Activated CD4-positive, alpha-beta T cell treated with anti-CD3 and anti-CD28 coated beads, Interleukin-2, amount 10 ng/mL, durations not matched to agents 24 days and 14 days (primary cell): ENCODE data around the gene HNRNPL. TPM values are rescaled to one million over a fixed set of nuclear protein-coding genes. Genes with fewer than 3 reads are reported as not detected.
"Not testable (repeated sequence)": the region's sequence is repeated elsewhere in the genome, so short reads cannot be mapped to it uniquely, and the experiment has no call there.

Source experiments
- DNase-seq: peaks from one replicate; pipeline ENCODE4 v3.0.0; 2022
- H3K27ac Mint-ChIP-seq: one replicate; pipeline ENCODE4 v1.8.0; 2022; ENCODE audit warnings: mild to moderate bottlenecking, mixed read lengths
- H3K27me3 Mint-ChIP-seq: one replicate; pipeline ENCODE4 v1.8.0; 2022; ENCODE audit warnings: mixed read lengths
- H3K36me3 Mint-ChIP-seq: one replicate; pipeline ENCODE4 v1.8.0; 2022; ENCODE audit warnings: low read depth, mild to moderate bottlenecking, mixed read lengths
- H3K4me1 Mint-ChIP-seq: one replicate; pipeline ENCODE4 v1.8.0; 2021; ENCODE audit warnings: mixed read lengths
- H3K4me3 Mint-ChIP-seq: one replicate; pipeline ENCODE4 v1.8.0; 2022; ENCODE audit warnings: mild to moderate bottlenecking, moderate library complexity, mixed read lengths
- H3K9me3 Mint-ChIP-seq: one replicate; pipeline ENCODE4 v1.8.0; 2021; ENCODE audit warnings: mixed read lengths
- intact Hi-C: fragments of 100-400 bp; cut with micrococcal nuclease; formaldehyde crosslinking; loops from one replicate; pipeline ENCODE4 v1.15.1; 2023
- total RNA-seq: library from RNA; stranded (reverse); gene quantifications from 2 replicates; pipeline ENCODE4 v1.2.3, GENCODE V29; 2022

The HNRNPL gene
- 686 and 695 TPM in 2 replicates for total RNA-seq

DNA sequence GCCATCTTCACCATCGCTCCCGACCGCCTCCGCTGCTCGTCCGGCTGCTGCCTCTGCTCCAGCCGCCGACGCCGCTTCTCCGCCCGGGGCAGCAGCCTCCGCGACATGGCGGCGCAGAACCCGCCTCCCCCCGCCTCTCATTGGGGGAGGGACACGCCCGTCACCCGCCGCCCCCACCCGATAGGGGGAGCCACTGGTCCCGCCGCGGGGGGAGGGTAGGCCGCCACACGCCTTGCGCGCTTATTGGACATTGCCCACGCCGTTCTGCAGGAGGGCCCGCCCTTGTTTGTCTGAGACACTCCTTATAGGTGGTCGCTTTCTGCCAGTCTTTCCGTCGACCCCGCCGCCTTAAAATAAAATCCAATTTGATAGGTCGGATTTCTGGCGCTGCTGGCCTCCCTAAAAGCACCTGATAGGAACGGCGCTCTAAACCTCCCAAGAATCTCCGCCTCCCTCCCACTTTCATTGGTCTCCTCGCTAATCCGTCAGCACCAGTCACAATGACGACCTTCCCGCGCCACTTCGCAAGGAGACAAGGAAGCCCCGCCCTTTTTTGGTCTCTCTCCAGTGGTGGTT is at the start of gene HNRNPL:
TSS of gene HNRNPL (minus strand) at position 127 of the 576 bp plus-strand sequence. CDS start at position 107, 20 bp downstream.
- H3K9me3 Mint-ChIP-seq = no peaks in the 10 kb centered on the region
- intact Hi-C loops = loop anchor here (1.0 to 2.0 kb wide), 6 partner anchors 19 to 1121 kb away; partner anchors contain the start of genes ACTN4, ECH1, EIF3K and MRPS12
- peak within 1 kb of the TSS; percentile 98 for H3K4me3 Mint-ChIP-seq
- H3K36me3 Mint-ChIP-seq = peaks cover 42% of the 10 kb centered on the region
- peak within 1 kb of the TSS; percentile 100 for H3K27ac Mint-ChIP-seq
- peaks cover 39% of the 10 kb centered on the region for H3K4me1 Mint-ChIP-seq
- no peaks in the 10 kb centered on the region for H3K27me3 Mint-ChIP-seq
- peak; percentile 100 for DNase-seq

DNA sequence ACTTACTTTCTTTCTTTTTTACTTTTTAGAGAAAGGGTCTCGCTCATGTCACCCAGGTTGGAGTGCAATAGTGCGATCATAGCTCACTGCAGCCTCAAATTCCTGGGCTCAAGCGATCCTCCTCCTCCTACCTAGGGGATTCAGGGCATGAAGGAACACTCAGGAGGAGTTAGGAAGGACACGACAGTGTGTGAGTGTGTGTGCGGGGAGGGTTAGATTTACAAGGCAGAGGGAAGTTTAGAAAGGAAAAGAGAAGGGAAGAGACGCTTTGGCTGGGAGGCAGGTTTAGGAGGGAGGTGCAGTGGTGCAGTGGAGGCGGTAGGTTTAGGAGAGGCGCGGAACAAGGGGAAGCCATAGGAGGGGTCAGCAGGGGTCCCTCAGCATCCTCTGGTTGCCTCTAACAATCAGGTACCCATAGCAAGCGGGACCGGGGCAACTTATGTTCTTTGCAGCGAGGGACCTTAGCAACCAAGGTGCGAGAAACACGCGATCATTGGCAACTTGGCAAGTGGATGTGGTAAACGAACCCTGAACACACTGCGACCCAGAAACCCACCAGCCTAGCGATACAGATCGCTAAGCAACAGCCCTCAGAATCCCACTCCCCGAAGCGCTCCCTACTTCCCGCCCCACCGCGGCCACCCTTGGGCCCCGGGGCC is 49.1 kb upstream of the HNRNPL start:
- peaks cover 17% of the 10 kb centered on the region for H3K36me3 Mint-ChIP-seq
- H3K27me3 Mint-ChIP-seq = no peaks in the 10 kb centered on the region
- H3K27ac Mint-ChIP-seq = peak overlapping the region; percentile 95
- intact Hi-C loops = loop anchor here (1.0 to 10.0 kb wide), 5 partner anchors 21 to 562 kb away; partner anchors contain the start of genes CATSPERG, FAM98C, MRPS12 and RINL
- peaks cover 35% of the 10 kb centered on the region for H3K4me1 Mint-ChIP-seq
- no peak for DNase-seq
- no peaks in the 10 kb centered on the region for H3K9me3 Mint-ChIP-seq
- peak overlapping the region; percentile 93 for H3K4me3 Mint-ChIP-seq

DNA sequence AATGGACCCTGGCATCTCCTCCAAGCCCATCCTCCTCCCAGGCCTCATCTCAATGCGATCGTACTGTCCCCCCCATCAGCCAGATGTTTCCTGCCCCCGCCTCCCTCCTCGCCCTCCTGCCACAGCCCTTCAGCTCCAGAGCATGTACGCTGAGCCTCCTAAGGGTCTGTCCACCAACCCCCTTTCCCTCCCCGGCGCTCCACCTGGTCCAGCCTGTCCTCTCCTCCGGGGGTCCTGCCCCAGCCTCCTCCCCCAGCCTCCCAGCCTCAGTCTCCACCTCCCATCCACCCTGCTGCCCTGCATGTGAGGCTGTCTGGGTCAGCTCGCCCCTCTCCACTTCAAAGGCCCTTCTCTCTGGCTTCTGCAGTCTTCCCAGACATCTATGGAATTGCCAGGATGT is 45.2 kb upstream of the HNRNPL start:
- H3K4me1 Mint-ChIP-seq = peaks cover 23% of the 10 kb centered on the region
- H3K4me3 Mint-ChIP-seq = no peak overlapping the region
- no peak for DNase-seq
- no peak overlapping the region for H3K27ac Mint-ChIP-seq
- H3K27me3 Mint-ChIP-seq = no peaks in the 10 kb centered on the region
- no peaks in the 10 kb centered on the region for H3K9me3 Mint-ChIP-seq
- intact Hi-C loops = loop anchor here (5.0 to 10.0 kb wide), 2 partner anchors 490 to 558 kb away; partner anchors contain the start of genes CATSPERG and FAM98C
- H3K36me3 Mint-ChIP-seq = peaks cover 8% of the 10 kb centered on the region

DNA sequence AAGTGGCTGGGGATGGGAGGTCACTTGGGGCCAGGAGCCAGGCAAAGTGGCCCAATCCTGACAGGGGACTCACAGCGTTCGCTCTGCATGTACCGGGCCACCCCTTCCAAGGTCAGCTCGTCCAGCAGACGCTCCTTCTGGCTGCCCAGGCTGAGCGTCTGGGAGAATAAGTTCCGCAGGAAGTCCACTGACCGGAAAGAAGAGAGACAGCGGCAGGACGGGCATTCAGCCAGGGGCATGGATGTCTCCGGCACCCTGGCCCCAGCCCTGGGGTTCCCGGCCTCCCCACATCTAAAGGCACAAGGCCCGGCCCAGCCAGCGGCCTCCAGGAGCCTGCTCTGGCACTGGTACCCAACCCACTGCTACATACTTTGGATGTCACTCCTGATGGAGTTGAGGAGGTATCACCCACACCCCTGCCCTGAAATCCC is 43.6 kb upstream of the HNRNPL start:
- intact Hi-C loops = loop anchor here (10.0 kb wide), 1 partner anchor 489 kb away; the partner anchor contains the start of gene FAM98C
- peaks cover 13% of the 10 kb centered on the region for H3K4me1 Mint-ChIP-seq
- peaks cover 9% of the 10 kb centered on the region for H3K36me3 Mint-ChIP-seq
- no peak overlapping the region for H3K27ac Mint-ChIP-seq
- H3K9me3 Mint-ChIP-seq = no peaks in the 10 kb centered on the region
- H3K4me3 Mint-ChIP-seq = no peak overlapping the region
- DNase-seq = no peak
- no peaks in the 10 kb centered on the region for H3K27me3 Mint-ChIP-seq

DNA sequence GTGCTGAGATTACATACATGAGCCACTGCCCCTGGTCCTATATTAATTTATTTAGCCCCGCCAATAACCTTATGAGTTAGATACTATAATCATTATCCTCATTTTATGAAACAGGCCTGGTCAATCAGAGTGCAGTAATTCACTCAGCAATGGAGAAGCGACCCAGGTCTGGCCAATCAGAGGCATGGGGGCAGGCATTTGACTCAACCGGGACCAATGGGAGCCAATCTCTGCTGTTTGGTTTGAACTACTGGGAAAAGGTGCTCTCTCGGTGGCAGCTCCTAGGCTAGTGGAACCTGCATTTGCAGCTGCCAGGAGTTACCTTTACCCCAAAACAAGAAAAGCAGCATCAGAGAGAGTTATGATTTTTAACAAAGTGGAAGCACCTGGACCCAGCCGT is 43.1 kb upstream of the HNRNPL start:
- intact Hi-C loops = loop anchor here (10.0 kb wide), 1 partner anchor 488 kb away; the partner anchor contains the start of gene FAM98C
- Mint-ChIP-seq H3K36me3 (peaks cover 9% of the 10 kb centered on the region), H3K9me3 (no peaks in the 10 kb centered on the region), H3K27me3 (no peaks in the 10 kb centered on the region), H3K4me1 (peaks cover 8% of the 10 kb centered on the region), H3K4me3 (no peak overlapping the region), H3K27ac (no peak overlapping the region)
- no peak for DNase-seq

DNA sequence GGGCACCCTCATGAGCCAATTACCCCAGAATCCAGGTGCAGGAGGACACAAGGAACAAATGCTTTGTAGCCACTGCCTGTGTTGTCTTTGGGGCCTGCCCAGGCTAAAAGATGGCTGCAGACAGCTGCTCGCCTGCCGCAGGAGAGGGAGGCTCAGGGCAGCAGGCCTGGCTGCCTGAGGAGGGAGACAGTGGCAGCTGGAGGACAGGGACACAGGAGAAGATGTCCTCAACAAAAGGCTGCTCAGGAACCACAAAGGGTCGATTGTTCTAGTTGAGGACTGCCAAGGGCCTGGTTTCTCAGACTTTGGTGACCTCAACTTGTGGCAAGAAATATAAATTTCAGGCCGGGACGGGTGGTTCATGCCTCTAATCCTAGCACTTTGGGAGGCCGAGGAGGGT is 42.0 kb upstream of the HNRNPL start:
- intact Hi-C loops = loop anchor here (10.0 kb wide), 1 partner anchor 487 kb away; the partner anchor contains the start of gene FAM98C
- no peaks in the 10 kb centered on the region for H3K9me3 Mint-ChIP-seq
- DNase-seq = no peak
- peaks cover 2% of the 10 kb centered on the region for H3K4me1 Mint-ChIP-seq
- no peaks in the 10 kb centered on the region for H3K27me3 Mint-ChIP-seq
- H3K4me3 Mint-ChIP-seq = no peak overlapping the region
- H3K27ac Mint-ChIP-seq = no peak overlapping the region
- peaks cover 9% of the 10 kb centered on the region for H3K36me3 Mint-ChIP-seq

- Mint-ChIP-seq H3K9me3 (no peaks in the 10 kb centered on the region), H3K27ac (no peak overlapping the region), H3K27me3 (no peaks in the 10 kb centered on the region), H3K4me3 (no peak overlapping the region), H3K4me1 (peaks cover 2% of the 10 kb centered on the region), H3K36me3 (peaks cover 9% of the 10 kb centered on the region)
- intact Hi-C loops = loop anchor here (10.0 kb wide), 1 partner anchor 486 kb away; the partner anchor contains the start of gene FAM98C
- DNase-seq = no peak
Observed at GRCh38 chr19:38890686-38891085, 40.9 kb upstream of the HNRNPL start.

DNA sequence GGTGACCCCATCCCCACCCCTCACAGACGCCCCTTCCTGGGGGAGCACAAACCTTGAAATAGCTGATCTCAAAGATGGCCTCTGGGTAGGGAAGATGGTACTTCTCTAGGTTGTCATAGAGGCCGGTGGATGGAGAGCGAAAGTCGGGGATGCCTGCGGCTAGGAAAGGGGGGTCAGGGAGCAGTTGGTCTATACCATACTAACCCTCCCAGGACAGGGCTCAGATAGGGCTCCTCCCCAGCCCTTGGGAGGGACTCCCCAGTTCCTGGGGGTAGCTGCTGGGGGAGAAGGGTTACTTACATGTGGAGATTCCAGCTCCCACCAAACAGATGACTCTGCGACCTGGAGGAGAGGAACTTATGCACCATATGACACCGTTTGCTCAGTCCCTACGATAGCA is 40.0 kb upstream of the HNRNPL start:
- DNase-seq = no peak
- no peaks in the 10 kb centered on the region for H3K27me3 Mint-ChIP-seq
- H3K27ac Mint-ChIP-seq = no peak overlapping the region
- H3K9me3 Mint-ChIP-seq = no peaks in the 10 kb centered on the region
- H3K4me3 Mint-ChIP-seq = no peak overlapping the region
- intact Hi-C loops = loop anchor here (10.0 kb wide), 1 partner anchor 485 kb away; the partner anchor contains the start of gene FAM98C
- H3K4me1 Mint-ChIP-seq = peaks cover 2% of the 10 kb centered on the region
- peaks cover 9% of the 10 kb centered on the region for H3K36me3 Mint-ChIP-seq

DNA sequence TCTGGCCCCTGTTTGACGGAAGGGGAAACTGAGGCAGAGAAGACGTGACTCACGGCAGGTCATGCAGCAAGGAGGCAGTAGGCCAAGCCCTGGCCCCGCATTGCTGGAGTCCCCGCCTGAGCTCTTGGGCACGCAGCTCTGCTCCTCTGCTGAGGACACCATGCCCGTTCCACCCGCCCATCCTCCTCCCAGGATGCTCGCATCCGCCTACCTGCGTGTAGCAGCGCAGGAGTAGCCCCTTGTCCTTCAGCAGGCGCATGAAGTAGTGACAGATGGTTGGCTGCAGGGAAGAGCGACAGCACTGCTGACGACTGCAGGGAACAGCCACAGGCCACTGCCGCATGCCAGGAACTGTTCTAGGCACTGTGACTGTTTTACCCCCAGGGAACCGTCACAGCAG is 39.1 kb upstream of the HNRNPL start:
- Mint-ChIP-seq H3K36me3 (peaks cover 6% of the 10 kb centered on the region), H3K27ac (no peak overlapping the region), H3K27me3 (no peaks in the 10 kb centered on the region), H3K4me3 (no peak overlapping the region), H3K4me1 (no peaks in the 10 kb centered on the region), H3K9me3 (no peaks in the 10 kb centered on the region)
- no peak for DNase-seq
- intact Hi-C loops = no loop called here

- DNase-seq, H3K27me3 Mint-ChIP-seq, H3K4me3 Mint-ChIP-seq, intact Hi-C loops, H3K36me3 Mint-ChIP-seq, H3K4me1 Mint-ChIP-seq, H3K27ac Mint-ChIP-seq, H3K9me3 Mint-ChIP-seq: not testable (repeated sequence)
Observed at GRCh38 chr19:38884691-38885090, 34.9 kb upstream of the HNRNPL start.

GRCh38 chr19:38883286-38883685 is 33.5 kb upstream of the HNRNPL start:
- H3K4me1 Mint-ChIP-seq = peaks cover 6% of the 10 kb centered on the region
- DNase-seq = no peak
- intact Hi-C loops = no loop called here
- peaks cover 12% of the 10 kb centered on the region for H3K36me3 Mint-ChIP-seq
- H3K4me3 Mint-ChIP-seq = no peak overlapping the region
- H3K27ac Mint-ChIP-seq = peak overlapping the region; percentile 47
- H3K9me3 Mint-ChIP-seq = no peaks in the 10 kb centered on the region
- H3K27me3 Mint-ChIP-seq = no peaks in the 10 kb centered on the region

DNA sequence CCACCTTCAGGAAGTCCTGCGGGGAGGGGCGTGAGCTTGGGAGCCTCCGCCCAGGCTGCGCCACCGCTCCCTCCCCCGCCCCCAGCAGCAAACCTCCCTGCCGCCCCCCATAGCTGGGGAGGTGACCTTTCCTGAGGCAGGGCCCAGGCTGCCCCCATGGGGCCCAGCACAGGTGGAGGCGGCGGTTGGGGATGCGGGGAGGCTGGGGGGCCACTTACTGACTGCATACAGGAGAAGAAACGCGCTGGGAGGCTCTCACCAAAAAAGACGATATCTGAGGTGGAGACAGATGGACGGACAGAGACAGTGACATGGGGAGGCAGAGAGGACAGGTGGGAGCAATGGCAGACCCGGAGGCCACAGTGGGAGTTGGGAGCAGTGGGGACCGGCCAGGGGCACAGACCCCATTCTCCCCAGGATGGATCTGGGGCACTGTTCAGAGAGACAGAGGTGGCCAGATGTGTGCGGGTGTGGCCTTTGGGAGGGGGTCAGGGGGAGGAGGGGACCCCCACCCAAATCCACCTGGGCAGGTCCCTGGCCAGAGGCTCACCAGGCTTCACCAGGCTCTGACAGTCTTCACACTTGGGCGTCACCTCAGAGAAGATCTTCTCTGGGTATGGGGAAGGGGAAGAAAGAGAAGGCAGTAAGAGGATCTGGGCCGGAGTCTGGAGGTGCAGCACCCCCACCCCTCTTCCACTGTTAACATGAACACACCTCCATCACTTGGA is 31.3 kb upstream of the HNRNPL start:
- H3K9me3 Mint-ChIP-seq = no peaks in the 10 kb centered on the region
- H3K27ac Mint-ChIP-seq = peak overlapping the region; percentile 34
- peaks cover 16% of the 10 kb centered on the region for H3K36me3 Mint-ChIP-seq
- H3K4me3 Mint-ChIP-seq = no peak overlapping the region
- H3K4me1 Mint-ChIP-seq = peaks cover 24% of the 10 kb centered on the region
- H3K27me3 Mint-ChIP-seq = no peaks in the 10 kb centered on the region
- intact Hi-C loops = no loop called here
- no peak for DNase-seq

DNA sequence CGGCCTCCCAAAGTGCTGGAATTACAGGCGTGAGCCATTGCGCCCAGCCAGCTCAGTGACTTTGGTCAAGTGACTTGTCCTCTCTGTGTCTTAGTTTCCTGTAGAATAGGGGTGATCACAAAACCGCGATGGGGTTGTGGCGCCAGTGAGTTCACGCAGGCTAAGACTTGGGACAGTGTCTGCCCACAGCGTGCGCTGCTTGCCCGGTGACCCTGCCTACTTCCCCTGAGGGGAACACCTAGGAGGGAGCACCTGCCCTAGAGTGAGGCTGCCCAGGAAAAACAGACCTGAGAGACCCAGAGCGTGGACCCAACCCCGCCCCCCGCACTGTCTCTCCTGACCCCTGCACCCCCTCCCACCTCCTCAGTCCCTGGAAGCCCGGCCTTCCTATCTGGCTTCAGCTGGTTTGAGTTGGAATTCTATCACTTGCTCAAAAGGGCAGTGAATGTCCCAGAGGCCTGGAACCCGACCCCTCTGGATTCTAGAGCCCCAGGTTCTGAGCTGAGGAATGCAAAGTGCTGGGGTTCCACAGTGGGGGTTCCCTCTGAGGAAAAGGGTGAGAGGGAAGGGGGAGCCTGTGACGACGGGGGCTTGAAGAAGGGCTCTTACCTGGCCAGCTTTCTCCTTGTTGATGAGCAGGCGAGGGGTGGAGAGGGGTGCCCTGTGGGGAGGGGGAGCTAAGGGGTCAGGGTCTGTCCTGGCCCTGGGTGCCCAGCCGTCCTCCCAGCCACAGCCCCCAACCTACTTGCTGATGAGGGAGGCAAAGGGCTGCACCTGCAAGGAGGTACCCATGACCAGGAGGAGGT is 30.5 kb upstream of the HNRNPL start:
- H3K36me3 Mint-ChIP-seq = peaks cover 17% of the 10 kb centered on the region
- peaks cover 24% of the 10 kb centered on the region for H3K4me1 Mint-ChIP-seq
- intact Hi-C loops = no loop called here
- H3K27ac Mint-ChIP-seq = no peak overlapping the region
- DNase-seq = no peak
- no peaks in the 10 kb centered on the region for H3K9me3 Mint-ChIP-seq
- H3K4me3 Mint-ChIP-seq = no peak overlapping the region
- H3K27me3 Mint-ChIP-seq = no peaks in the 10 kb centered on the region
